BLaER1 (cell line): ENCODE results near the gene AKR7A2.

ENCODE experiments used
- H3K27ac ChIP-seq: shearing (Covaris generic); formaldehyde crosslinking; 2 replicates; pipeline ENCODE4 v1.8.1; 2022
- H3K27me3 ChIP-seq: shearing (Covaris generic); formaldehyde crosslinking; 2 replicates; pipeline ENCODE4 v1.8.1; 2022
- H3K36me3 ChIP-seq: shearing (Covaris generic); formaldehyde crosslinking; 2 replicates; pipeline ENCODE4 v1.8.1; 2022
- H3K4me1 ChIP-seq: shearing (Covaris generic); formaldehyde crosslinking; 2 replicates; pipeline ENCODE4 v1.8.1; 2022
- H3K4me2 ChIP-seq: shearing (Covaris generic); formaldehyde crosslinking; 2 replicates; pipeline ENCODE4 v1.8.1; 2022
- H3K4me3 ChIP-seq: shearing (Covaris generic); formaldehyde crosslinking; 2 replicates; pipeline ENCODE4 v1.8.1; 2022
- H3K9ac ChIP-seq: shearing (Covaris generic); formaldehyde crosslinking; 2 replicates; pipeline ENCODE4 v1.8.1; 2022
- H3K9me3 ChIP-seq: shearing (Covaris generic); formaldehyde crosslinking; 2 replicates; pipeline ENCODE4 v1.8.1; 2022
- H4K20me1 ChIP-seq: shearing (Covaris generic); formaldehyde crosslinking; 2 replicates; pipeline ENCODE4 v1.8.1; 2022
- Cebpa-rat ChIP-seq: shearing (Covaris generic); IDR thresholded peaks from 2 replicates; pipeline ENCODE4 v1.8.1; 2022

Gene AKR7A2

GRCh38 chr1:19337289-19337688 is 25.3 kb upstream of the AKR7A2 start:
- no peak overlapping the region for H3K4me3 ChIP-seq
- TF ChIP-seq Cebpa-rat, result no peak
- peaks cover 60% of the 10 kb centered on the region for H3K36me3 ChIP-seq
- no peaks in the 10 kb centered on the region for H3K27me3 ChIP-seq
- peak overlapping the region; percentile 16; the same call in 1 of the 2 replicates for H3K27ac ChIP-seq
- peaks cover 9% of the 10 kb centered on the region; the same call in 1 of the 2 replicates for H4K20me1 ChIP-seq
- H3K9me3 ChIP-seq, result no peaks in the 10 kb centered on the region
- H3K4me2 ChIP-seq, result peak overlapping the region; percentile 15; the same call in 1 of the 2 replicates
- peaks cover 24% of the 10 kb centered on the region for H3K4me1 ChIP-seq
- H3K9ac ChIP-seq, result no peak overlapping the region

GRCh38 chr1:19336543-19336942 is 24.6 kb upstream of the AKR7A2 start:
- H3K4me2 ChIP-seq, result peak overlapping the region; percentile 20
- no peak overlapping the region for H3K27ac ChIP-seq
- peak overlapping the region; percentile 23; the same call in 1 of the 2 replicates for H3K9ac ChIP-seq
- H3K27me3 ChIP-seq, result no peaks in the 10 kb centered on the region
- TF ChIP-seq Cebpa-rat, result no peak
- no peak overlapping the region for H3K4me3 ChIP-seq
- peaks cover 9% of the 10 kb centered on the region; the same call in 1 of the 2 replicates for H4K20me1 ChIP-seq
- H3K4me1 ChIP-seq, result peaks cover 30% of the 10 kb centered on the region
- no peaks in the 10 kb centered on the region for H3K9me3 ChIP-seq
- H3K36me3 ChIP-seq, result peaks cover 54% of the 10 kb centered on the region

- H3K9ac ChIP-seq, result no peak overlapping the region
- H3K36me3 ChIP-seq, result peaks cover 38% of the 10 kb centered on the region
- H3K27ac ChIP-seq, result no peak overlapping the region
- H3K9me3 ChIP-seq, result no peaks in the 10 kb centered on the region
- H3K4me3 ChIP-seq, result no peak overlapping the region
- H3K27me3 ChIP-seq, result no peaks in the 10 kb centered on the region
- H3K4me2 ChIP-seq, result no peak overlapping the region
- H4K20me1 ChIP-seq, result no peaks in the 10 kb centered on the region
- H3K4me1 ChIP-seq, result peaks cover 30% of the 10 kb centered on the region
- 0 out of 2 replicates have a peak, but pooled peaks have one; percentile 8 for TF ChIP-seq Cebpa-rat
These were observed 21.8 kb upstream of the AKR7A2 start for GRCh38 chr1:19333587-19334354.

- Histone ChIP-seq H3K4me2 (no peak overlapping the region), H3K27me3 (no peaks in the 10 kb centered on the region), H3K4me3 (no peak overlapping the region), H4K20me1 (no peaks in the 10 kb centered on the region), H3K9me3 (no peaks in the 10 kb centered on the region), H3K36me3 (peaks cover 37% of the 10 kb centered on the region), H3K4me1 (peaks cover 28% of the 10 kb centered on the region), H3K9ac (no peak overlapping the region), H3K27ac (no peak overlapping the region)
- TF ChIP-seq Cebpa-rat, result no peak
These were observed 20.9 kb upstream of the AKR7A2 start for GRCh38 chr1:19332832-19333231.

GRCh38 chr1:19331262-19331878 is 19.4 kb upstream of the AKR7A2 start:
- no peak overlapping the region for H3K9ac ChIP-seq
- H4K20me1 ChIP-seq, result 0 out of 2 replicates have a peak, but pooled peaks cover 4% of the 10 kb centered on the region
- H3K36me3 ChIP-seq, result peaks cover 29% of the 10 kb centered on the region
- no peak for TF ChIP-seq Cebpa-rat
- H3K27me3 ChIP-seq, result no peaks in the 10 kb centered on the region
- H3K9me3 ChIP-seq, result no peaks in the 10 kb centered on the region
- no peak overlapping the region for H3K4me3 ChIP-seq
- peaks cover 24% of the 10 kb centered on the region for H3K4me1 ChIP-seq
- H3K27ac ChIP-seq, result no peak overlapping the region
- H3K4me2 ChIP-seq, result peak overlapping the region; percentile 11; the same call in 1 of the 2 replicates

GRCh38 chr1:19330449-19331135 is 18.6 kb upstream of the AKR7A2 start:
- no peak overlapping the region for H3K4me3 ChIP-seq
- no peak overlapping the region for H3K9ac ChIP-seq
- no peaks in the 10 kb centered on the region for H3K27me3 ChIP-seq
- no peak overlapping the region for H3K4me2 ChIP-seq
- peaks cover 29% of the 10 kb centered on the region for H3K36me3 ChIP-seq
- H4K20me1 ChIP-seq, result 0 out of 2 replicates have a peak, but pooled peaks cover 7% of the 10 kb centered on the region
- no peak overlapping the region for H3K27ac ChIP-seq
- no peak for TF ChIP-seq Cebpa-rat
- H3K4me1 ChIP-seq, result peaks cover 28% of the 10 kb centered on the region
- no peaks in the 10 kb centered on the region for H3K9me3 ChIP-seq

- H3K27me3 ChIP-seq, result no peaks in the 10 kb centered on the region
- no peak overlapping the region for H3K4me2 ChIP-seq
- H3K4me1 ChIP-seq, result peaks cover 38% of the 10 kb centered on the region
- no peak for TF ChIP-seq Cebpa-rat
- H3K9ac ChIP-seq, result no peak overlapping the region
- peaks cover 12% of the 10 kb centered on the region; the same call in 1 of the 2 replicates for H4K20me1 ChIP-seq
- H3K4me3 ChIP-seq, result no peak overlapping the region
- H3K9me3 ChIP-seq, result no peaks in the 10 kb centered on the region
- H3K27ac ChIP-seq, result no peak overlapping the region
- peaks cover 36% of the 10 kb centered on the region for H3K36me3 ChIP-seq
These were observed 17.7 kb upstream of the AKR7A2 start for GRCh38 chr1:19329611-19330010.

GRCh38 chr1:19329188-19329587 is 17.2 kb upstream of the AKR7A2 start:
- H3K9me3 ChIP-seq, result no peaks in the 10 kb centered on the region

GRCh38 chr1:19328486-19328885 is 16.5 kb upstream of the AKR7A2 start:
- H3K27ac ChIP-seq, result no peak overlapping the region
- no peak overlapping the region for H3K4me2 ChIP-seq
- no peaks in the 10 kb centered on the region for H3K9me3 ChIP-seq
- no peak for TF ChIP-seq Cebpa-rat
- no peaks in the 10 kb centered on the region for H3K27me3 ChIP-seq
- no peak overlapping the region for H3K4me3 ChIP-seq
- peaks cover 24% of the 10 kb centered on the region; the same call in 1 of the 2 replicates for H4K20me1 ChIP-seq
- peaks cover 49% of the 10 kb centered on the region for H3K4me1 ChIP-seq
- H3K9ac ChIP-seq, result no peak overlapping the region
- peaks cover 47% of the 10 kb centered on the region for H3K36me3 ChIP-seq

More at GRCh38 chr1:19329188-19329587, 17.2 kb upstream of the AKR7A2 start:
- Histone ChIP-seq H3K4me3 (no peak overlapping the region), H3K27me3 (no peaks in the 10 kb centered on the region), H3K4me1 (peaks cover 42% of the 10 kb centered on the region), H3K27ac (no peak overlapping the region), H3K9ac (no peak overlapping the region), H3K4me2 (no peak overlapping the region), H4K20me1 (peaks cover 17% of the 10 kb centered on the region; the same call in 1 of the 2 replicates), H3K36me3 (peaks cover 40% of the 10 kb centered on the region)
- no peak for TF ChIP-seq Cebpa-rat

- H3K9me3 ChIP-seq, result no peaks in the 10 kb centered on the region
- H3K4me3 ChIP-seq, result no peak overlapping the region
- no peak overlapping the region for H3K9ac ChIP-seq
- no peaks in the 10 kb centered on the region for H3K27me3 ChIP-seq
- no peak for TF ChIP-seq Cebpa-rat
- H4K20me1 ChIP-seq, result peaks cover 28% of the 10 kb centered on the region; the same call in 1 of the 2 replicates
- H3K27ac ChIP-seq, result no peak overlapping the region; the same call in 1 of the 2 replicates
- peaks cover 55% of the 10 kb centered on the region for H3K4me1 ChIP-seq
- no peak overlapping the region for H3K4me2 ChIP-seq
- H3K36me3 ChIP-seq, result peaks cover 51% of the 10 kb centered on the region
These were observed 15.8 kb upstream of the AKR7A2 start for GRCh38 chr1:19327736-19328135.
